Stomach (tissue), 9 donors: ENCODE results near the gene SPTLC2. TPM values are rescaled to one million over a fixed set of nuclear protein-coding genes. Genes with fewer than 3 reads are reported as not detected.

ENCODE experiments used
- DNase-seq, 2 donors: peaks; one replicate each; pipeline versions ENCODE4 v3.0.0 to v3.0.0-alpha.2; 2013 to 2019
- H3K27ac ChIP-seq, 5 donors: fragments of 200-600 bp in 4 of 5; sonication (generic) in 4 of 5; one replicate each; pipeline ENCODE4 v1.5.1; 2013 to 2019; ENCODE audit warnings: mild to moderate bottlenecking in 1 of 5, moderate library complexity in 1 of 5
- H3K27me3 ChIP-seq, 3 donors: fragments of 200-600 bp; sonication (generic); one replicate each; pipeline ENCODE4 v1.5.1; 2017 to 2019; ENCODE audit warnings: mixed run types in 1 of 3
- H3K36me3 ChIP-seq, 4 donors: fragments of 200-600 bp; sonication (generic); 1 replicate in 3 of 4; 2 replicates in 1 of 4; pipeline ENCODE4 v1.5.1; 2016 to 2019
- H3K4me1 ChIP-seq, 4 donors: fragments of 200-600 bp; sonication (generic); one replicate each; pipeline ENCODE4 v1.5.1; 2016 to 2019
- H3K4me3 ChIP-seq, 4 donors: fragments of 200-600 bp; sonication (generic) in 3 of 4; one replicate each; pipeline ENCODE4 v1.5.1; 2016 to 2019; ENCODE audit warnings: mild to moderate bottlenecking in 1 of 4
- H3K9me3 ChIP-seq, 4 donors: fragments of 200-600 bp; sonication (generic); one replicate each; pipeline ENCODE4 v1.5.1; 2016 to 2019
- EP300 ChIP-seq: sonication (generic); formaldehyde crosslinking; IDR thresholded peaks from one replicate; pipeline ENCODE4 v1.6.1; 2017; ENCODE audit warnings: antibody characterized with exemption
- POLR2A ChIP-seq, 4 donors: fragments of 450-650 bp; IDR thresholded peaks; one replicate each; pipeline ENCODE4 v1.6.1; 2016; ENCODE audit warnings: antibody characterized with exemption in 4 of 4, control low read depth in 2 of 4, mild to moderate bottlenecking in 1 of 4, moderate library complexity in 1 of 4
- POLR2AphosphoS5 ChIP-seq, 3 donors: sonication (generic); formaldehyde crosslinking; IDR thresholded peaks; one replicate each; pipeline ENCODE4 v1.6.1; 2016; ENCODE audit warnings: antibody characterized with exemption in 3 of 3
- WGBS, 5 donors: extraction: QIAGEN DNeasy Blood & Tissue Kit in 3 of 5; methylation state at CpG; one replicate each; pipeline versions ENCODE4 v1.1.5 to v1.1.7; 2013 to 2018; 5-methylcytosine and 5-hydroxymethylcytosine counted together
- intact Hi-C: fragments of 100-400 bp; cut with DNase I; formaldehyde crosslinking; loops from one replicate; pipeline ENCODE4 v1.15.1; 2023; ENCODE audit warnings: low total_unique reads
- polyA plus RNA-seq, 3 donors: library from polyadenylated mRNA; stranded (reverse); fragments of 200-250 nt; gene quantifications; one replicate each; pipeline ENCODE4 v1.2.3, GENCODE V29; 2013
- total RNA-seq, 5 donors: library from RNA; depleted of rRNA; stranded (reverse); fragments of >200 nt; gene quantifications; one replicate each; pipeline versions ENCODE4 v1.1.0 to v1.2.3, GENCODE V29; 2014 to 2016
- TF ChIP-seq, protein P1 (sequence below), 7 experiments: fragments of 450-650 bp in 4 of 7; fragments of 200-600 bp in 3 of 7; sonication (generic) in 3 of 7; IDR thresholded peaks; one replicate each; pipeline ENCODE4 v1.5.1; 2016 to 2019; ENCODE audit warnings: antibody characterized with exemption in 7 of 7, control low read depth in 2 of 7, mild to moderate bottlenecking in 1 of 7
- donor health status: healthy with polysubstance abuse.
- donor health status: Bipolar disorder and iron deficiency.
- donor health status: healthy.

Gene SPTLC2
- total and polyA plus RNA-seq, 8 donors: 3.4 to 97.5 (median 13.6) TPM

GRCh38 chr14:77565994-77566305 is 50.5 kb downstream of the SPTLC2 start:
- peak overlapping the region in 2 of 5 donors; percentile 64 to 68 for H3K27ac ChIP-seq
- DNase-seq: no peak
- H3K4me1 ChIP-seq: peaks cover 0 to 8% (median 0%) of the 10 kb centered on the region in 4 donors
- 71 to 100% (median 90%) methylated on average over 1 of the region's 1 CpG for WGBS, 5 donors
- no peak overlapping the region for H3K4me3 ChIP-seq
- H3K9me3 ChIP-seq: no peaks in the 10 kb centered on the region
- TF ChIP-seq POLR2A (IDR thresholded peaks at IDR 0.05) (no peak), POLR2AphosphoS5 (IDR thresholded peaks at IDR 0.05) (no peak), EP300 (no peak)
- TF ChIP-seq, protein P1, sequence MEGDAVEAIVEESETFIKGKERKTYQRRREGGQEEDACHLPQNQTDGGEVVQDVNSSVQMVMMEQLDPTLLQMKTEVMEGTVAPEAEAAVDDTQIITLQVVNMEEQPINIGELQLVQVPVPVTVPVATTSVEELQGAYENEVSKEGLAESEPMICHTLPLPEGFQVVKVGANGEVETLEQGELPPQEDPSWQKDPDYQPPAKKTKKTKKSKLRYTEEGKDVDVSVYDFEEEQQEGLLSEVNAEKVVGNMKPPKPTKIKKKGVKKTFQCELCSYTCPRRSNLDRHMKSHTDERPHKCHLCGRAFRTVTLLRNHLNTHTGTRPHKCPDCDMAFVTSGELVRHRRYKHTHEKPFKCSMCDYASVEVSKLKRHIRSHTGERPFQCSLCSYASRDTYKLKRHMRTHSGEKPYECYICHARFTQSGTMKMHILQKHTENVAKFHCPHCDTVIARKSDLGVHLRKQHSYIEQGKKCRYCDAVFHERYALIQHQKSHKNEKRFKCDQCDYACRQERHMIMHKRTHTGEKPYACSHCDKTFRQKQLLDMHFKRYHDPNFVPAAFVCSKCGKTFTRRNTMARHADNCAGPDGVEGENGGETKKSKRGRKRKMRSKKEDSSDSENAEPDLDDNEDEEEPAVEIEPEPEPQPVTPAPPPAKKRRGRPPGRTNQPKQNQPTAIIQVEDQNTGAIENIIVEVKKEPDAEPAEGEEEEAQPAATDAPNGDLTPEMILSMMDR (IDR thresholded peaks at IDR 0.05): no peak
- intact Hi-C loops: no loop called here
- no peaks in the 10 kb centered on the region for H3K27me3 ChIP-seq
- peaks cover 0 to 72% (median 54%) of the 10 kb centered on the region in 4 donors for H3K36me3 ChIP-seq

DNA sequence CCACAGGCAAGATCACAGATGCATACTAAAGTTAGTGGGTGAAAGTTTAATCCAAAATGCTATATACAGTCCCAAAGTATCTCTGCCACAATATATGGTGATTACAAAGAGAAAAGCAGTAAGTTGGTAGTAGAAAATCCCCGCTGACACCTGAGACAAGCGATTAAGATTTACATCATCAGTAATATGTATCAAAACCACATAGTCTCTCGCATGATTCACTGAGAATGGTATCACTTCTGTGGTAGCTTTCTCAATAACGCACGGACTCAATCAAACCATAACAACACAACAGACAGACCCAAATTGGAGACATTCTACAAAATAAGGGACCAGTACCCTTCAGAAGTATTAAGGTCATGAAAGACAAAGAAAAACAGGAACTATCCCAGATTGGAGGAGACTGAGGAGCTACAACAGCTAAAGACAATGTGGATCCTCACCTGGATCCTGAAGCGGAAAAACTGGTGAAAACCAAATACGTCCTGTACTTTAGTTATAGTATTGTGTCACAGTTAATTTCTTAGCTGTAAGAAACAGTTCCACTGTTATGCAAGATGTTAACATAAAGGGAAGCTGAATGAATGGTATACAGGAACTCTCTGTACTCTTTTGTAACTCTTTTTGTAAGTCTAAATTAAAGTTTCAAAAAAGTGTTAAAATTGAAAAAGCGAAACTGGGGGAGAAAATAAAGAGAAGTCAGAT is 51.0 kb downstream of the SPTLC2 start:
- no peak overlapping the region for H3K4me3 ChIP-seq
- H3K27me3 ChIP-seq: no peaks in the 10 kb centered on the region
- H3K9me3 ChIP-seq: no peaks in the 10 kb centered on the region
- DNase-seq: no peak
- WGBS, 5 donors: 65 to 85% (median 76%) methylated on average over 8 of the region's 8 CpGs
- intact Hi-C loops: no loop called here
- H3K4me1 ChIP-seq: peaks cover 0 to 3% (median 0%) of the 10 kb centered on the region in 4 donors
- TF ChIP-seq POLR2AphosphoS5 (IDR thresholded peaks at IDR 0.05) (no peak), EP300 (no peak), POLR2A (IDR thresholded peaks at IDR 0.05) (no peak)
- TF ChIP-seq, protein P1 (IDR thresholded peaks at IDR 0.05): no peak
- H3K36me3 ChIP-seq: peaks cover 0 to 78% (median 60%) of the 10 kb centered on the region in 4 donors
- H3K27ac ChIP-seq: peak overlapping the region in 2 of 5 donors; percentile 64 to 68

GRCh38 chr14:77562681-77563080 is 53.8 kb downstream of the SPTLC2 start:
- no peak for TF ChIP-seq POLR2A (IDR thresholded peaks at IDR 0.05)
- peaks cover 12 to 82% (median 71%) of the 10 kb centered on the region in 4 donors for H3K36me3 ChIP-seq
- no peaks in the 10 kb centered on the region for H3K27me3 ChIP-seq
- no peaks in the 10 kb centered on the region for H3K4me1 ChIP-seq
- H3K27ac ChIP-seq: no peak overlapping the region
- no peak overlapping the region for H3K4me3 ChIP-seq
- no peaks in the 10 kb centered on the region for H3K9me3 ChIP-seq
- DNase-seq: no peak
- intact Hi-C loops: no loop called here
- 73 to 78% (median 75%) methylated on average over 4 of the region's 4 CpGs for WGBS, 5 donors

DNA sequence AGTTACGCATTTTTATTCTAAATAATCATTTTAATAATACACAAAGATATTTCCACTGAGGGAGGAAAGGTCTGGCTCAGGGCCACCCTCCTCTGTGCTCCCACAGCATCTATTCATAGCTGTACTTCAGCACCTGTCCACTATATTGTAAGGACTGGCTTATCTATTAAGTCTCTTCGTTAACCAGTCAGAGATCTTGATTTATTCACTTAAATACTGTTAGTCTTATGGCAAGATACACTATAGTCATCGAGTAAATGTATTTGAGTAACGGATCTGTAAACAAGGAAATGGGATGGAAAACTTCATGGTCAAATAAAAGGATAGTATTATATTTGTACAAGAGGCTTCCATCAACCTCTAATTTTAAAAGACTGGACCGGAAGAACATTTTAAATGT is 54.6 kb downstream of the SPTLC2 start:
- TF ChIP-seq, protein P1 (IDR thresholded peaks at IDR 0.05): no peak
- no peak for TF ChIP-seq EP300
- TF ChIP-seq POLR2A (IDR thresholded peaks at IDR 0.05): no peak
- TF ChIP-seq POLR2AphosphoS5 (IDR thresholded peaks at IDR 0.05): no peak
- H3K4me3 ChIP-seq: no peak overlapping the region
- H3K36me3 ChIP-seq: peaks cover 16 to 82% (median 75%) of the 10 kb centered on the region in 4 donors
- no peaks in the 10 kb centered on the region for H3K9me3 ChIP-seq
- H3K4me1 ChIP-seq: no peaks in the 10 kb centered on the region
- H3K27ac ChIP-seq: no peak overlapping the region
- intact Hi-C loops: no loop called here
- no peak for DNase-seq
- no peaks in the 10 kb centered on the region for H3K27me3 ChIP-seq
- 47 to 66% (median 60%) methylated on average over 5 of the region's 5 CpGs for WGBS, 5 donors

- Histone ChIP-seq H3K27me3 (no peaks in the 10 kb centered on the region), H3K4me1 (peaks cover 0 to 6% (median 0%) of the 10 kb centered on the region in 4 donors), H3K9me3 (no peaks in the 10 kb centered on the region), H3K27ac (no peak overlapping the region), H3K36me3 (peaks cover 31 to 97% (median 95%) of the 10 kb centered on the region in 4 donors), H3K4me3 (no peak overlapping the region)
- WGBS, 5 donors: 91 to 99% (median 96%) methylated on average over 6 of the region's 6 CpGs
- no peak for DNase-seq
- intact Hi-C loops: no loop called here
- TF ChIP-seq EP300: no peak
- no peak for TF ChIP-seq POLR2AphosphoS5 (IDR thresholded peaks at IDR 0.05)
- no peak for TF ChIP-seq POLR2A (IDR thresholded peaks at IDR 0.05)
- TF ChIP-seq, protein P1 (IDR thresholded peaks at IDR 0.05): no peak
Observed at GRCh38 chr14:77559381-77559780, 57.1 kb downstream of the SPTLC2 start.
